ENCODE results near the gene UBE2G1. TPM values are rescaled to one million over a fixed set of nuclear protein-coding genes. Genes with fewer than 3 reads are reported as not detected.

UBE2G1 gene
- polyA plus RNA-seq, 1 donor from 2014 or later, result 65.8 TPM

- no peaks in the 10 kb centered on the region for H3K79me2 ChIP-seq (replicated peaks; ENCODE audit: insufficient read depth, low read length)
- H3K36me3 ChIP-seq (ENCODE audit: insufficient read depth, low read length), result no peaks in the 10 kb centered on the region
- no peaks in the 10 kb centered on the region for H3K27me3 ChIP-seq (ENCODE audit: insufficient read depth, low read depth, low read length)
- H3K9me2 ChIP-seq (ENCODE audit: insufficient read depth, low read length), result no peaks in the 10 kb centered on the region
- TF ChIP-seq SMC3 (conservative IDR thresholded peaks at IDR 0.05; ENCODE audit: poor library complexity), result no peak
- no peak for TF ChIP-seq RAD21 (conservative IDR thresholded peaks at IDR 0.05)
- TF ChIP-seq POLR2AphosphoS5 (IDR thresholded peaks at IDR 0.05), result no peak
- no peak for TF ChIP-seq EZH2 (IDR thresholded peaks at IDR 0.05; ENCODE audit: borderline replicate concordance, insufficient read depth, low read length, poor library complexity, severe bottlenecking)
- no peak for TF ChIP-seq MXI1 (conservative IDR thresholded peaks at IDR 0.05; ENCODE audit: poor library complexity, severe bottlenecking)
- TF ChIP-seq REST (IDR thresholded peaks at IDR 0.05; ENCODE audit: borderline replicate concordance), result no peak
- no peak for TF ChIP-seq TAF1 (IDR thresholded peaks at IDR 0.05; ENCODE audit: low read depth)
- TF ChIP-seq, protein P1, sequence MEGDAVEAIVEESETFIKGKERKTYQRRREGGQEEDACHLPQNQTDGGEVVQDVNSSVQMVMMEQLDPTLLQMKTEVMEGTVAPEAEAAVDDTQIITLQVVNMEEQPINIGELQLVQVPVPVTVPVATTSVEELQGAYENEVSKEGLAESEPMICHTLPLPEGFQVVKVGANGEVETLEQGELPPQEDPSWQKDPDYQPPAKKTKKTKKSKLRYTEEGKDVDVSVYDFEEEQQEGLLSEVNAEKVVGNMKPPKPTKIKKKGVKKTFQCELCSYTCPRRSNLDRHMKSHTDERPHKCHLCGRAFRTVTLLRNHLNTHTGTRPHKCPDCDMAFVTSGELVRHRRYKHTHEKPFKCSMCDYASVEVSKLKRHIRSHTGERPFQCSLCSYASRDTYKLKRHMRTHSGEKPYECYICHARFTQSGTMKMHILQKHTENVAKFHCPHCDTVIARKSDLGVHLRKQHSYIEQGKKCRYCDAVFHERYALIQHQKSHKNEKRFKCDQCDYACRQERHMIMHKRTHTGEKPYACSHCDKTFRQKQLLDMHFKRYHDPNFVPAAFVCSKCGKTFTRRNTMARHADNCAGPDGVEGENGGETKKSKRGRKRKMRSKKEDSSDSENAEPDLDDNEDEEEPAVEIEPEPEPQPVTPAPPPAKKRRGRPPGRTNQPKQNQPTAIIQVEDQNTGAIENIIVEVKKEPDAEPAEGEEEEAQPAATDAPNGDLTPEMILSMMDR (IDR thresholded peaks at IDR 0.05; ENCODE audit: poor library complexity, severe bottlenecking), result no peak
- TF ChIP-seq EP300 (conservative IDR thresholded peaks at IDR 0.05; ENCODE audit: poor library complexity, severe bottlenecking), result no peak
- H3F3A ChIP-seq (ENCODE audit: insufficient read depth, low read length, poor library complexity, severe bottlenecking), result no peaks in the 10 kb centered on the region
- H3K9me3 ChIP-seq (ENCODE audit: low read length), result no peaks in the 10 kb centered on the region
- no peak overlapping the region for H3K4me3 ChIP-seq (ENCODE audit: low read length)
- no peaks in the 10 kb centered on the region for H4K20me1 ChIP-seq (ENCODE audit: insufficient read depth)
- H3K9ac ChIP-seq (ENCODE audit: low read length), result no peak overlapping the region
- no peak overlapping the region for H2AFZ ChIP-seq (ENCODE audit: low read depth, low read length)
- H3K4me2 ChIP-seq (ENCODE audit: low read length), result no peak overlapping the region
- H3K27ac ChIP-seq (ENCODE audit: low read length), result no peak overlapping the region
Observed at GRCh38 chr17:4375039-4375748, 8.7 kb upstream of the UBE2G1 start.

GRCh38 chr17:4369557-4370230, 3.2 kb upstream of the UBE2G1 start:
- no peak overlapping the region for H2AFZ ChIP-seq (ENCODE audit: low read depth, low read length)
- no peak overlapping the region for H3K9ac ChIP-seq (ENCODE audit: low read length)
- no peaks in the 10 kb centered on the region for H3K27me3 ChIP-seq (ENCODE audit: insufficient read depth, low read depth, low read length)
- H3K9me2 ChIP-seq (ENCODE audit: insufficient read depth, low read length), result no peaks in the 10 kb centered on the region
- H3K4me2 ChIP-seq (ENCODE audit: low read length), result no peak overlapping the region
- no peak overlapping the region for H3K27ac ChIP-seq (ENCODE audit: low read length)
- no peaks in the 10 kb centered on the region for H3F3A ChIP-seq (ENCODE audit: insufficient read depth, low read length, poor library complexity, severe bottlenecking)
- no peaks in the 10 kb centered on the region for H4K20me1 ChIP-seq (ENCODE audit: insufficient read depth)
- H3K9me3 ChIP-seq (ENCODE audit: low read length), result no peaks in the 10 kb centered on the region
- H3K79me2 ChIP-seq (replicated peaks; ENCODE audit: insufficient read depth, low read length), result peaks cover 3% of the 10 kb centered on the region
- TF ChIP-seq, protein P1 (IDR thresholded peaks at IDR 0.05; ENCODE audit: poor library complexity, severe bottlenecking), result no peak
- no peak for TF ChIP-seq EP300 (conservative IDR thresholded peaks at IDR 0.05; ENCODE audit: poor library complexity, severe bottlenecking)
- TF ChIP-seq MXI1 (conservative IDR thresholded peaks at IDR 0.05; ENCODE audit: poor library complexity, severe bottlenecking), result no peak
- TF ChIP-seq TAF1 (IDR thresholded peaks at IDR 0.05; ENCODE audit: low read depth), result no peak
- no peak for TF ChIP-seq POLR2AphosphoS5 (IDR thresholded peaks at IDR 0.05)
- no peak for TF ChIP-seq REST (IDR thresholded peaks at IDR 0.05; ENCODE audit: borderline replicate concordance)
- no peak for TF ChIP-seq SMC3 (conservative IDR thresholded peaks at IDR 0.05; ENCODE audit: poor library complexity)
- TF ChIP-seq EZH2 (IDR thresholded peaks at IDR 0.05; ENCODE audit: borderline replicate concordance, insufficient read depth, low read length, poor library complexity, severe bottlenecking), result no peak
- TF ChIP-seq RAD21 (conservative IDR thresholded peaks at IDR 0.05), result no peak
- H3K4me3 ChIP-seq (ENCODE audit: low read length), result no peak overlapping the region
- no peaks in the 10 kb centered on the region for H3K36me3 ChIP-seq (ENCODE audit: insufficient read depth, low read length)

All from neural cell (in vitro differentiated cells).